Calu3 (cell line): ENCODE results near the gene MAML1. TPM values are rescaled to one million over a fixed set of nuclear protein-coding genes. Genes with fewer than 3 reads are reported as not detected.

ENCODE experiments used
- BruUV-seq: library from RNA; stranded (reverse); fragments of 400-500 nt; replicated peaks from 2 replicates; lab custom pipeline; 2021; lab: Mats Ljungman, UMichigan
- CTCF ChIA-PET: fragments of 300-600 bp; sonication (Branson Sonifier 250); formaldehyde crosslinking; loops from one replicate; lab custom pipeline; 2022; ENCODE audit warnings: antibody characterized with exemption; lab: Charles Lee
- DNase-seq: peaks from one replicate; pipeline ENCODE4 v3.0.0; 2022
- H3K27ac Mint-ChIP-seq: one replicate; pipeline ENCODE4 v1.8.0; 2022; ENCODE audit warnings: mixed read lengths; ENCODE audit not compliant: unreplicated experiment
- H3K27me3 Mint-ChIP-seq: one replicate; pipeline ENCODE4 v1.8.0; 2022; ENCODE audit warnings: mixed read lengths; ENCODE audit not compliant: unreplicated experiment
- H3K36me3 Mint-ChIP-seq: one replicate; pipeline ENCODE4 v1.8.0; 2022; ENCODE audit warnings: mild to moderate bottlenecking, moderate library complexity, mixed read lengths; ENCODE audit not compliant: insufficient read depth, unreplicated experiment
- H3K4me1 Mint-ChIP-seq: one replicate; pipeline ENCODE4 v1.8.0; 2022; ENCODE audit warnings: mild to moderate bottlenecking, low read depth, mixed read lengths; ENCODE audit not compliant: unreplicated experiment
- H3K4me3 Mint-ChIP-seq: one replicate; pipeline ENCODE4 v1.8.0; 2022; ENCODE audit warnings: mild to moderate bottlenecking, low read depth, moderate library complexity, mixed read lengths; ENCODE audit not compliant: unreplicated experiment
- H3K9me3 Mint-ChIP-seq: one replicate; pipeline ENCODE4 v1.8.0; 2022; ENCODE audit warnings: low read depth, mixed read lengths; ENCODE audit not compliant: unreplicated experiment
- intact Hi-C: fragments of 100-400 bp; cut with micrococcal nuclease; formaldehyde crosslinking; loops from one replicate; pipeline ENCODE4 v1.10.0; 2022; ENCODE audit not compliant: unreplicated experiment
- total RNA-seq: library from RNA; stranded (reverse); gene quantifications from 2 replicates; pipeline ENCODE4 v1.2.3, GENCODE V29; 2022
- TF ChIP-seq, protein P1 (sequence below): fragments of 200-600 bp; IDR thresholded peaks from one replicate; pipeline ENCODE4 v1.8.0; 2022; ENCODE audit warnings: antibody characterized with exemption; ENCODE audit not compliant: unreplicated experiment

MAML1 gene
- total RNA-seq, 1 experiment from 2014 or later = 38.5 TPM

DNA sequence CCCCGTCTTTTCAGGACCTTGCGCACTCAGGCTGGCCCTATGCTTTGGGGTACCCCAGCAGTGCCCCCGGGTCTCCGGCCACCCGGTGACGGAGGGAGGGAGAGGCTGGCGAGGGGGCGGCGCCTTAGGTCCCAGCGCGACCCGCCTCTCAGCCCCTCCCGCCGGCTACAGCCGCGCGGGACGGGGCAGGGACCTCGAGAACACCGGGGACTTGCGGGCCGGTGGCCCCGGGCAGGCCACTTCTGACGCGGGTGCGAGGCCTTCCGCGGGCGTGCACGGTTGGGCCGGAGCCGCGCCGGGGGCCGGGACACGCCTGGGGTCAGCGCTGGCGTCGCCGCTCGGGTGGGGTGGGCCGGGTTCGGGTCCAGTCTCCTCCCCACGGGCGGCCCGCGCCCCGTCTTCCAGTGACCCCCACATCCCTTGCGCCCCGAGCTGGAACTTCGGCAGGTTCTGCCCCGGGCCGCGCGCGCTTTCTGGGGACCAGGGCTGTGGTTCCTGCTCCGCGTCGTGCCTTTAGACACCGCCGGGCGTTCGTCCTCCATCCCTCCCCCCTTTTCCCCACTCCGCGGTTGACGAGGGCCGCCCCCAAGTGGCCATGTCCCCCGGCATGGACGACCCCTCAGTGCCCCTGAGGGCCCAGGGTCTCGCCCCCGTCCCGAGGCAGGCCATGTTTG lies 84.3 kb downstream of the MAML1 start:
- intact Hi-C loops = no loop called here
- BruUV-seq = no TSS peak
- CTCF ChIA-PET = interaction anchor here (1.1 kb wide), 1 partner anchor 8 kb away, joined by 3 read pairs; no protein-coding TSS in a partner anchor
- Mint-ChIP-seq H3K27me3 (no peaks in the 10 kb centered on the region), H3K27ac (peak overlapping the region; percentile 96), H3K4me1 (peaks cover 24% of the 10 kb centered on the region), H3K9me3 (no peaks in the 10 kb centered on the region), H3K4me3 (no peak overlapping the region), H3K36me3 (peaks cover 87% of the 10 kb centered on the region)
- TF ChIP-seq, protein P1, sequence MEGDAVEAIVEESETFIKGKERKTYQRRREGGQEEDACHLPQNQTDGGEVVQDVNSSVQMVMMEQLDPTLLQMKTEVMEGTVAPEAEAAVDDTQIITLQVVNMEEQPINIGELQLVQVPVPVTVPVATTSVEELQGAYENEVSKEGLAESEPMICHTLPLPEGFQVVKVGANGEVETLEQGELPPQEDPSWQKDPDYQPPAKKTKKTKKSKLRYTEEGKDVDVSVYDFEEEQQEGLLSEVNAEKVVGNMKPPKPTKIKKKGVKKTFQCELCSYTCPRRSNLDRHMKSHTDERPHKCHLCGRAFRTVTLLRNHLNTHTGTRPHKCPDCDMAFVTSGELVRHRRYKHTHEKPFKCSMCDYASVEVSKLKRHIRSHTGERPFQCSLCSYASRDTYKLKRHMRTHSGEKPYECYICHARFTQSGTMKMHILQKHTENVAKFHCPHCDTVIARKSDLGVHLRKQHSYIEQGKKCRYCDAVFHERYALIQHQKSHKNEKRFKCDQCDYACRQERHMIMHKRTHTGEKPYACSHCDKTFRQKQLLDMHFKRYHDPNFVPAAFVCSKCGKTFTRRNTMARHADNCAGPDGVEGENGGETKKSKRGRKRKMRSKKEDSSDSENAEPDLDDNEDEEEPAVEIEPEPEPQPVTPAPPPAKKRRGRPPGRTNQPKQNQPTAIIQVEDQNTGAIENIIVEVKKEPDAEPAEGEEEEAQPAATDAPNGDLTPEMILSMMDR = no peak
- no peak for DNase-seq

DNA sequence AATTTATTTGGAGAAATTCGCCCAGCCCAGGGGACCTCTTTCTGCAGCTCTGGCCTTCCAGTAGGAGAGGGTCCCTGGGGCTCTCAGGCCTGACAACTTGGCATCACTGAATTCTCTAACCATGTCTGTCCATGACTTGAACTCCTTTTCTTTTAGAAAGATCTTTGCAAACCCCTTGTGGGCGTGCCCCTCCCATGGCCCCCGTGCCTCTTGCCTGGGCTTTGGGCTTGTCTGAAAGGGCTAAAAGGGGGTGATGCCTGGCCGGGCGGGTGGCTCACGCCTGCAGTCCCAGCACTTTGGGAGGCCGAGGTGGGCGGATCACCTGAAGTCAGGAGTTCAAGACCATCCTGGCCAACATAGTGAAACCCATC lies 84.8 kb downstream of the MAML1 start:
- H3K27me3 Mint-ChIP-seq = no peaks in the 10 kb centered on the region
- TF ChIP-seq, protein P1 = no peak
- H3K27ac Mint-ChIP-seq = peak overlapping the region; percentile 96
- BruUV-seq = no TSS peak
- CTCF ChIA-PET = interaction anchor here (0.6 to 1.1 kb wide), 2 partner anchors 10 to 146 kb away, joined by 3 read pairs; no protein-coding TSS in a partner anchor
- peaks cover 24% of the 10 kb centered on the region for H3K4me1 Mint-ChIP-seq
- H3K9me3 Mint-ChIP-seq = no peaks in the 10 kb centered on the region
- intact Hi-C loops = no loop called here
- peaks cover 87% of the 10 kb centered on the region for H3K36me3 Mint-ChIP-seq
- DNase-seq = no peak
- peak overlapping the region; percentile 97 for H3K4me3 Mint-ChIP-seq

DNA sequence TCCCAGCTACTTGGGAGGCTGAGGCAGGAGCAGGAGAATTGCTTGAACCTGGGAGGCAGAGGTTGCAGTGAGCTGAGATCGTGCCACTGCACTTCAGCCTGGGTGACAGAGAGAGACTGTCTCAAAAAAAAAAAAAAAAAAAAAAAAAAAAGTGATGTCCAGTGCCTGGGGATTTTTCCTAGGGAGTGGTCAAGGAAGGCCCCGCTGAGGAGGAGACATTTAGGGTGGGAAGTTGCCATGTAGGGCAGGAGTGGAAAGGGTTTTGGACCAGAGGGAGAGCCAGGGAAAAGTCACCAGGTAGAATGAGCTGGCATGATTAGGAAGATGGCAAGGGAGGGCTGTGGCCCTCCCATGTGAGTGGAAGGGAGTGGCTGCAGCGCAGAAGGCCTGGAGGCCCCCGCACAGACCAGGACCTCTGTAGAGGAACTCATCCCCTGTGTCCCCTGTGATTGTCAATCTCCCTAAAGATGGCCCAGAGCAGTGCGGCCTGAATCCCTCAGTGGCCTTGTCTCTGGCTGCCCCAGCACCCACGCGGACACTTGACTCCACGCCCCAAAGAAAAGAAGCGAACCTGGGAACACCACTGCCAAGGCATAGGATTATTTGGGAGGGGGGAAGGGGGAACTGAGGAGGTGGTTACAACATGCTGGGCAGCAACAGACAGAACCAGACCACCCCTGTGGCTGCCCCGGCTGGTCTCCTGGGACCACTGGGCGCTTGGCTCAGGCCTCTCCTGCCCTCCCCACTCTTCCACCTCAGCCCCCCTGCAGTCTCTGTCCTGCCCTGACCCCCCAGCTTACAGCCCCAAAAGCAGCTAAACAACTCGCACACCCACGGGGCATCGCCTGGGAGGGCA lies 85.5 kb downstream of the MAML1 start:
- DNase-seq = no peak
- H3K27me3 Mint-ChIP-seq = no peaks in the 10 kb centered on the region
- TSS peak; percentile 44 for BruUV-seq
- peak overlapping the region; percentile 97 for H3K4me3 Mint-ChIP-seq
- H3K4me1 Mint-ChIP-seq = peaks cover 24% of the 10 kb centered on the region
- H3K9me3 Mint-ChIP-seq = no peaks in the 10 kb centered on the region
- intact Hi-C loops = no loop called here
- peaks cover 87% of the 10 kb centered on the region for H3K36me3 Mint-ChIP-seq
- TF ChIP-seq, protein P1 = no peak
- H3K27ac Mint-ChIP-seq = peak overlapping the region; percentile 96
- CTCF ChIA-PET = interaction anchor here (0.6 to 1.1 kb wide), 4 partner anchors 9 to 147 kb away, joined by 3 read pairs; no protein-coding TSS in a partner anchor

DNA sequence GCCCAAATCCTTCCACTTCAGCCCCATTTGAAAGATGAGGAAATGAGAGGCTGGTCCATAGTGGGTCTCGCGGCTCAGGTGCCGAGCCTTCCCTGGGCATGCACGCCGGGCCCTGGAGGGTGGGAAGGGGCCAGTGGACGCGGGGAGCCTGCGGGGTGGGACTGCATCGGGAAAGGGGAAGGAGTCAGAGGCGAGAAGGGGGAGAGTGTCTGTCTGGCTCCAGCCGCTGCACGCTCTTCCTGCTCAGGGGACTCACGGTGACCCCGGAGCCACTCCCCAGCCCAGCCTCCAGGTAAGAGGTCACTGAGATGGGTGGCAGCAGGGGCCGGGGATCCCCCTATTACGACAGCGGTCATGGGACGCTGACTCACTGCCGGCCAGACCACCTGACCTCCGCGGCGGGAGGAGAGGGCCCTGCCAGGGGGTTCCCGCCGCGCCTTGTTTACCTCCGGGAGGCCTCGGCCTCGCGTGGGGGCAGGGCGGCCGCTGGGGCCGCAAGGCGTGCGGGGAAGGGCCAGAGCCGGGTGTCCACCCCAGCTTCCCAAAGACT lies 86.2 kb downstream of the MAML1 start:
- Mint-ChIP-seq H3K36me3 (peaks cover 89% of the 10 kb centered on the region), H3K27ac (peak overlapping the region; percentile 96), H3K9me3 (no peaks in the 10 kb centered on the region), H3K4me1 (peaks cover 24% of the 10 kb centered on the region), H3K27me3 (no peaks in the 10 kb centered on the region), H3K4me3 (peak overlapping the region; percentile 97)
- intact Hi-C loops = loop anchor here (1.0 kb wide), 1 partner anchor 11 kb away; no protein-coding TSS in a partner anchor
- BruUV-seq = no TSS peak
- CTCF ChIA-PET = interaction anchor here (0.8 to 1.1 kb wide), 2 partner anchors 9 to 11 kb away, joined by 3 read pairs; no protein-coding TSS in a partner anchor
- TF ChIP-seq, protein P1 = no peak
- peak; percentile 99 for DNase-seq
